ENCODE data around the gene LIM2. TPM values are rescaled to one million over a fixed set of nuclear protein-coding genes. Genes with fewer than 3 reads are reported as not detected.

LIM2 gene
- total and polyA plus RNA-seq, 2 donors (not counting 1 experiment from before 2014, with no cell fraction given): not detected

- 100% methylated on average over 1 of the region's 4 CpGs for whole genome bisulfite sequencing (ENCODE audit: insufficient coverage)
- no peak overlapping the region for H3K4me2 ChIP-seq (replicated peaks; ENCODE audit: low read depth, low read length, poor library complexity, severe bottlenecking)
- no peak overlapping the region for H3K9ac ChIP-seq (ENCODE audit: low read length)
- CTCF ChIA-PET: interaction anchor here (1.2 to 1.5 kb wide), 3 partner anchors 20 to 114 kb away, joined by 3 to 4 read pairs (median 4); no protein-coding TSS in a partner anchor
- H3K27me3 Mint-ChIP-seq: no peaks in the 10 kb centered on the region
- H3K27me3 ChIP-seq (replicated peaks in 1 of 4; ENCODE audit: control extremely low read depth in 1 of 4, control insufficient read depth in 3 of 4, insufficient read depth in 4 of 4, low read length in 3 of 4): no peaks in the 10 kb centered on the region
- H4K20me1 ChIP-seq (ENCODE audit: control insufficient read depth, insufficient read depth, low read length, poor library complexity, severe bottlenecking): no peaks in the 10 kb centered on the region
- no peak for ATAC-seq (ENCODE audit: low read depth)
- H3K27ac Mint-ChIP-seq: no peak overlapping the region
- DNase-seq: no peak
- H3K9me3 Mint-ChIP-seq (ENCODE audit: insufficient read depth): no peaks in the 10 kb centered on the region
- H2AFZ ChIP-seq (ENCODE audit: insufficient read depth, low read depth, low read length, poor library complexity, severe bottlenecking): no peak overlapping the region
- no peak for TF ChIP-seq EZH2 (IDR thresholded peaks at IDR 0.05; ENCODE audit: borderline replicate concordance, insufficient read depth, low read depth, low read length, poor library complexity, severe bottlenecking)
- no peak for TF ChIP-seq CTCF (IDR thresholded peaks at IDR 0.05)
- no peaks in the 10 kb centered on the region for H3K9me3 ChIP-seq (ENCODE audit: control extremely low read depth in 1 of 3, control insufficient read depth in 2 of 3, insufficient read depth in 1 of 3, low read length in 2 of 3)
- H3K4me3 Mint-ChIP-seq: no peak overlapping the region
- H3K4me1 ChIP-seq (ENCODE audit: control insufficient read depth in 2 of 2, insufficient read depth in 2 of 2, low read length in 2 of 2): peaks cover 0 to 4% of the 10 kb centered on the region in 2 donors
- intact Hi-C loops (cut with micrococcal nuclease): no loop called here
- H3K36me3 ChIP-seq (replicated peaks in 1 of 2; ENCODE audit: control extremely low read depth in 1 of 2, control insufficient read depth in 1 of 2, extremely low read depth in 1 of 2, insufficient read depth in 2 of 2, low read length in 1 of 2): peaks cover 0 to 2% of the 10 kb centered on the region in 2 experiments
- peaks cover 9% of the 10 kb centered on the region for H3K79me2 ChIP-seq (ENCODE audit: control insufficient read depth, insufficient read depth, low read length)
- POLR2A ChIA-PET: interaction anchor here (0.6 kb wide), 1 partner anchor 10 kb away, joined by 4 read pairs; no protein-coding TSS in a partner anchor
- no peak overlapping the region for H3K27ac ChIP-seq (ENCODE audit: low read length in 2 of 2)
- H3K4me3 ChIP-seq (ENCODE audit: control extremely low read depth in 1 of 5, extremely low read depth in 1 of 5, insufficient read depth in 1 of 5, low read depth in 2 of 5, low read length in 4 of 5): no peak overlapping the region
- H3K4me1 Mint-ChIP-seq: peaks cover 18% of the 10 kb centered on the region
These were observed 28.5 kb downstream of the LIM2 start for GRCh38 chr19:51359294-51359693.

GRCh38 chr19:51357952-51358351, 29.8 kb downstream of the LIM2 start:
- DNase-seq (no peak), ATAC-seq (ENCODE audit: low read depth) (no peak)
- Histone ChIP-seq H3K4me1 (ENCODE audit: control insufficient read depth in 2 of 2, insufficient read depth in 2 of 2, low read length in 2 of 2) (peaks cover 0 to 4% of the 10 kb centered on the region in 2 donors), H4K20me1 (ENCODE audit: control insufficient read depth, insufficient read depth, low read length, poor library complexity, severe bottlenecking) (no peaks in the 10 kb centered on the region), H3K27ac (ENCODE audit: low read length in 2 of 2) (no peak overlapping the region), H2AFZ (ENCODE audit: insufficient read depth, low read depth, low read length, poor library complexity, severe bottlenecking) (no peak overlapping the region), H3K4me2 (replicated peaks; ENCODE audit: low read depth, low read length, poor library complexity, severe bottlenecking) (no peak overlapping the region), H3K9ac (ENCODE audit: low read length) (no peak overlapping the region), H3K36me3 (replicated peaks in 1 of 2; ENCODE audit: control extremely low read depth in 1 of 2, control insufficient read depth in 1 of 2, extremely low read depth in 1 of 2, insufficient read depth in 2 of 2, low read length in 1 of 2) (peaks cover 0 to 2% of the 10 kb centered on the region in 2 experiments), H3K79me2 (ENCODE audit: control insufficient read depth, insufficient read depth, low read length) (peaks cover 9% of the 10 kb centered on the region), H3K27me3 (replicated peaks in 1 of 4; ENCODE audit: control extremely low read depth in 1 of 4, control insufficient read depth in 3 of 4, insufficient read depth in 4 of 4, low read length in 3 of 4) (no peaks in the 10 kb centered on the region), H3K9me3 (ENCODE audit: control extremely low read depth in 1 of 3, control insufficient read depth in 2 of 3, insufficient read depth in 1 of 3, low read length in 2 of 3) (no peaks in the 10 kb centered on the region), H3K4me3 (ENCODE audit: control extremely low read depth in 1 of 5, extremely low read depth in 1 of 5, insufficient read depth in 1 of 5, low read depth in 2 of 5, low read length in 4 of 5) (no peak overlapping the region)
- ChIA-PET CTCF (no interaction called here), POLR2A (no interaction called here)
- TF ChIP-seq EZH2 (IDR thresholded peaks at IDR 0.05; ENCODE audit: borderline replicate concordance, insufficient read depth, low read depth, low read length, poor library complexity, severe bottlenecking) (no peak), CTCF (IDR thresholded peaks at IDR 0.05) (no peak)
- WGBS (ENCODE audit: insufficient coverage): 97% methylated on average over 6 of the region's 7 CpGs
- Mint-ChIP-seq H3K4me3 (no peak overlapping the region), H3K27ac (no peak overlapping the region), H3K9me3 (ENCODE audit: insufficient read depth) (no peaks in the 10 kb centered on the region), H3K4me1 (peaks cover 7% of the 10 kb centered on the region), H3K27me3 (no peaks in the 10 kb centered on the region)
- intact Hi-C loops (cut with micrococcal nuclease): no loop called here

Measured in B cell (primary cell).